Measurements from ENCODE around the gene CDH10.

CDH10 gene

DNA sequence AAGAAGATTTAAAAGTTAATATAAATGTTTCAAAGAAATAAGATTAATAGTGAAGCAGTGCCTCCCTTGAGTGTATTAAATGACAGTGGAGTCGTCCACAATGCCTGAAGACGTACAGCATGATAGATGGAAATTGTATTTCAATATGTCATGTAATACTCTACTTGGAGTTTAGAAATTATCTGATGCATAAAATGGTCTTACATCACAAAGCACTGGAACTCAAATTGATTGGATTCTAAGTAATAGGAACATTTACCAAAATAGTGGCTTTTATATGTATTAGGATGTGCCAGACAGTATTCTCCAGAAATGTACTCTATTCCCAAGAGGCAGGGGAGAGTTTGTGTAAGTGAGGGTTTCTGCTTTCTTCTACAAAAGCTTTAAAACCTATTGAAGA, 49.4 kb downstream of the CDH10 start:
- no peak for DNase-seq

DNA sequence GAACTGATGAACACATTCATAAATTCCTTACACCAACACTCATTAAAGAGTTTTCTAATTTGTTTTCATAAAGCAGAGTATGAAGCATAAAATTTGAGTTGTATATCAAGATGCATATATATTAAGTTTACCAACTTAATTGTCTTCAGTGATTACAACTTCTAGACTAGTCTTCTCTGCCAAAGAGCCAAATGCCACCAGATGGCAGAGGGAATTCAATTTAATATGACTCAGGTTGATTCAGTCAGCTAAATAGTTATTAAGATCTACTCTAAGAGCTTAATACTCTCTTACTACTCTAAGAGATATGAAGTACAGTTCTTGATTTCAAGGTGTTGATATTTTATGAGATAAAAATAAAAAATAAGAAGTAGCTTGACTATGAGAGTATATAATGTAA, 53.4 kb downstream of the CDH10 start:
- DNase-seq: no peak

DNA sequence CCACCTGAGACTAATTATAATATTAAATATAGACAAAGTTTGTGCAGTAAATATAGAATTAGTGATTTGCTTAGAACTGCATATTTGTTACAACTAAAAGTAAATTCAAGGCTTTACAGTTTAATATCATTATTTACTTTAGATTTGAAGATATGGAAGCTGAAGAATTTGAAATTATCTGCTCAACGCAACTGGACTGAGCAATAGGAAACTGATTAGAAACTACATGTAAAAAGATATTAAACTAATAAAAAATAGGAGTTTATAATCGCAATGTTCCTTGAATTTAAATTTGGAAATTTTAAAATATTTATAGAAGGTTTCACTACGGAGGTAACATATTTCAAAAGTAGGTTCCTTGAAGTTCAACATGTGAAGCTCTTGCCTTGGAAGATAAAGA, 55.2 kb downstream of the CDH10 start:
- DNase-seq: no peak

DNA sequence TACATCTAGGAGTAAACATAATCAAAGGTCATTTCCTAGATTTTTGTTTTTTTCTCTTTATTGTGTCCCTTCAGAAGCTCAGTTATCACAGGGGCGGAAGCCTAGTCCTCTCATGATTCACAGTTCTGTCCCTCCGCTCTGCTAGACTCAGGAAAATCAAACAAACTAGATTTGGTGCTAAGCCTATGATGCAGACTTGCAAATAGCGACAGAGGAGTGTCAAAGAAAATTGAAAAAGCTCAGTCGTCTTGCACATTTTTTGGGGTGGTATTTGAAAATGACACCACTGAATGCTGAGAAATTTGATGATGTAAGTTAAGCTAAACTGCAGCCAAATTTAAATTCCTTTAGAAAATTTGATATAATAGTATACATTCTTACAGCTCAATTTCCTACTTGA, 59.0 kb downstream of the CDH10 start:
- DNase-seq: no peak

DNA sequence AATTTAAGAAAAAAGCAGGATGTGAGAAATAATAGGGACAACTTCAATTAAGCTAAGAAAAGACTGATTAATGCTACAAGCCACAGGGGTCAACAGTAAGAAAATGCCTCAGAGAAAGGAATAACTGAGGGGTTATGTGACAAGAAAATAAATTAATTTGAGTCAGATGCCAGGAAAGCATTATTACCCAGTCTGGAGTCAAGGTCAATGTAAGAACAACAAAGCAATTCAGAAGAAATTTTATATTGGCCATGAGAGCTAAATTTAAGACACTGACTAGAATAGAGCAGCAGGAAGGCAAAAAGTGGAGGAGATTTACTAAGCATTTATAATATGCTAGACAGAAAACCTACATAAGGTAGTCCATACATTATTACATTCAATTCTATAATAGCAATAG, 73.5 kb downstream of the CDH10 start:
- no peak for DNase-seq

DNA sequence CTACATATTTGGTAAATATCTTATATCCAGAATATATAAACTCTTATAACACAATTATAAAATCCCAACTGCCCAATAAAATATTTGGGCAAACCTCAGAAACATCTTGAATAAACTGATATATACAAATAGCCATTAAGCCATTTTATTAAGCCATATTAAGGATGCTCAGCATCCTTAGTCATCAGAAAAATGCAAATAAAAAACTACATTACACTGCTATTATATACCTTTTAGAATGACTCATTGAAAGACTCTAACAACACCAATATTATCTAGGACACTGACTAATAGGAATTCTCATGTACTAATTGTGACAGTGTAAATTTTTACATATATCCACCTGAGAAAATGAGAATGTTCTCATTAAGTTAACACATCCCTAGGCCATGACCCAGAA, 77.8 kb downstream of the CDH10 start:
- DNase-seq: no peak

DNA sequence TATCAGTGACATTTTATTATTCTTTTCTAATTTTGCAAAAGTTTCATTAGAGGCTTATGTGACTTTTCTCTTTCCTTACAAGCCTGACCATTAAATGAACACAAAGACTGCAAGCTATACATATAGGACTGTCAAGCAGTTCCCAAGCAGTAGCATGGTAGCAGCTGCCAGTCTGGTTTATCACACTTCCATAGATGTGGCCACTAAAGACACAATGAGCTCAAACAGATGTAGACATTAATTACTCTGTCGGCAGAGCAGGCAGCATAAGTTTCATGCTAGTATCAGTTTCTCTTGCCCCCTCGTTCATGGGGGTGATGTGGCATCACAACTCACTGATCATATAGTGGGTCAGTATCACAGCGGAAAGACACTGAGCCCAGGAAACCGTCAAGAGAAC, 89.5 kb downstream of the CDH10 start:
- no peak for DNase-seq

DNA sequence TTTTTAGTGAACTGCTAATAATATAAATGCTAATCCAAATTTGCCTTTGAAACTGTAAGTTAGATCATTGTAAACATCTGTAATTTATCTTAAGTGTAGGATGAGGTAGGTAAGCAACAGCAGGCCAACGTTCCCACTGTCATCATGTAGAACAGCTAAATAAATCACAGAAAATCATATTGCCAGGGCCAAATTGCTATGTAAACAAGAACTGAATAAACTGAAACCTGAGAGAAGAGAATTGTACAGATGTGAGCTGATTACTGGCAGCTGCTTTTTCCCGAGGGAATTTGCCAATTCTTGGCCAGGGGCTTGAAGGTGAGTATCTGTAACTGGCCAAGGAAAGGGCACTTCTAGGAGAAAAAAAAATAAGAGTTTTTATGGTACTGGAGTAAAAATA, 97.6 kb downstream of the CDH10 start:
- no peak for DNase-seq

DNA sequence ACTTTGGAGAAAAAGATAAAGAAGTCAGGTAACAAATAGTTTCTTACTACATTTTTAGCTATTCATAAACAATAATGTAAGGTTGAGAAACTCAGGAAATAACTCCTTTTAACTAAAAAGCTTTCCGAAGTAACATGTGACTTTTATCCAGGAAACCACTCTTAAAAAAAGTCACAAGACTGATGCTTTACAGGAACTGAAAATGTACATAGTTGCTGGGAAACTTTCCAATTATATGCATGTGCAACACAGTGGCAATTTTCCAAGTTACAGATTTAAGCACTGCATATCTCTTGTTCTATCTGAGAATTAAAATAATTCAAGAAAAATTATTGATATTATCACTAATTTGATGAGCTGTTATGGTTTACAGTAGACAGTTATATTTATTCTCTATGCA, 105.2 kb downstream of the CDH10 start:
- DNase-seq: no peak

DNA sequence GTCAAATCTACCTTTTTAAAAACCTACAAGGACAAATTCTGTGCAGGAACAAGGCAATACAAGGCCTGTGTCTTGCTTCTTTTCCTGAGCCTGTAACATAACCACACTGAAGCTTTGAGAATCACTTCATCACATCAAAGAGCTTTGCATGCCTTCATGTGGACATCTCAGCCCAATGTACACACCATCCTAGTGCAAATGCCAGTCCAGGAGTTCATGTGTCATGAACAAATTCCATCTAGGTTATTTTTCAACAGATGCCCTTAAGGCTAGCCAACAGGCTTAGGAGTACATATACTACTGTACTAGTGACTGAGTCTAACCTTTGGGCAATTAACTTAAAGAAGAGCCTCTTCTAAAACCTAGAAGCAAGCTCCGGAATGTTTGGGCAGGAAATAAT, 106.4 kb downstream of the CDH10 start:
- DNase-seq: no peak

DNA sequence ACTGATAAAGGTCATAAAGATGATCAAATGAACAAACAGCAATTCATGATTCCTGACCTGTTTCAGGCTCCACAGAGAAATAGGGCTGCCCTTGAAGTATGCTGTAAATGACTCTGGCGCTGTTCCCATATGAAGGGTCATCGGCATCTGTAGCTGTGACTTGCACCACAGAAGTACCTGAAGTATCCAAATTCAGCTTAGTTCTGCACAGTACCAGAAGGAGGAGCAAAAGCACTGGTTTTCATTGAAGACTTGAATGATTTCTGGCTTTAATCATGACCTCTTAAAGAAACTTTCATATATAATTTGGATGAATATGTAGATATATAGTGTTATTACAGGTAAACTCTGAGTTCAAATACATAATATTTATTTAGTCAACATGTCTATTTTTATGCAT, 109.1 kb downstream of the CDH10 start:
- DNase-seq: no peak

DNA sequence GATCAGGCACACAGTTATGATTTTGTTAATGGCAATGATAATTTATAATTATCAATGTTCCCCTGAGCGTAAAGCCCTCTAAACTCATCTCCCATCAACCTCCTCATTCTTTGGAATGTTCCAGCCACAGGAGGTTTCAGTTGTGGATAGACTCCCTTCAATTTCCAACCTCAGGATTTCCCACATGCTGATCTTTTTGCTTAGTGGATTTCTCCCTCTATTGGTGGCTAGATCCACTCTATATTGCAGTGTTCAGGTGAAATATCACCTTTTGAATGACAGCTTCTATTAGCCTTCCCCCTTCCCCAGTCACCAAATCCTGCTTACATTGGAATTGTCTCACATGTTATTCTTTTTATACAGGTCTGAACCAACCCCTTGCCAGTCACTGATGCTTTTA, 113.9 kb downstream of the CDH10 start:
- DNase-seq: no peak

DNA sequence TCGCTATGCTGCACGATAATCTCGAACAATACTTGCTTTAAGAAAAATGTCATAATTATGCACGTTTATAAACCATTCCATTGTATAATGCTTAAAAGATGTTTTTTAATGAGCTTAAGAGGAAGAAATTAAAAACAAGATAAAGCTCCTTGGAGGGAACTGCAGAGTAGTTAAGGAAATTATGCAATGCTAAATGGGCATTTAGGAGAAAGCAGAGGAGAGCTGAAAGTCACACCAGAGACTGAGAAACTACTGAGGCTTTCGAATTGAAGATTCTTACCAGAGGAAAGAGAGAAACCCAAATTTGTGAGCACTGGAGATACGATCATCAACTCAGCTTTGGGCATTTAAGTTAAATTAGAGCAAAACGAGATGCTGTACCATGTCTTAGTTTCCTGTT, 119.4 kb downstream of the CDH10 start:
- DNase-seq: no peak

DNA sequence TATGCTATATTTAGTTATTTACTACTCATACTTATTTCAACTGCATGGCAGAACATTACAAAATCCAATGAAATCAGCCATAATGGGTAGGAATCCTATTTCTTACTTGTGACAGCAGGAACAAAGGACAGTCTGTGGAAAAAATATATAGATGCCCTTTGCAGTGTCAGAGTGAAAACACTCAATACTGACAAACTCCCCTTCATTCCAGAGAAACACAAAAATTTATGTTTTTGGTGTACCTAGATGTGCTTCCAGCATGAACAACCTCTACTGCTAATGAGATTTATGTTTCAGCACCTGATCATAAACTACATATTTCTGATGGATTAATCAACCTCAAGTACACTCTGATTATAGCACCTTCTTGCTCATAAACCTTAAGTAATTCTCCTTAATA, 132.4 kb downstream of the CDH10 start:
- DNase-seq: no peak

DNA sequence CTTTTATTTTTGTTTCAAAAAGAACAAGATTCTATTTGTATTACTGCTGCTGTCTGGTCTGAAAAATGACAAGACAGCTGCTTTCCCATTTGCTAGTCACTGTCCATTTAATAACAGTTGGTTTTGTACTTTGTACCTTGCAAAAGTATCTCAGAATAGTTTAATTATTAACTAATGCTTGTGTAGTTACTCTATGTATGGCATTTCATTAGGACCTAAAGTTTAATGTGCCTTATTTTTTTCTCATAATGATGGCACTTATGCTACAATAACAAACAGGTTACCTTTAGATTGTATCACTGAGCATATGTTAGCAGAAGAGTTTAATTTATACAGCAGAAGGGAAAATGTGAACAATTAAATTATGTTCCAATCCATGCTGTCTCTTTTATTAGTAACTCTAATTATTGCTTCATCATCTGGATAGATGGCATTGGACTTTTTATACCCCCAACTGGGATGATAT, 134.2 kb downstream of the CDH10 start:
- no peak for DNase-seq

DNA sequence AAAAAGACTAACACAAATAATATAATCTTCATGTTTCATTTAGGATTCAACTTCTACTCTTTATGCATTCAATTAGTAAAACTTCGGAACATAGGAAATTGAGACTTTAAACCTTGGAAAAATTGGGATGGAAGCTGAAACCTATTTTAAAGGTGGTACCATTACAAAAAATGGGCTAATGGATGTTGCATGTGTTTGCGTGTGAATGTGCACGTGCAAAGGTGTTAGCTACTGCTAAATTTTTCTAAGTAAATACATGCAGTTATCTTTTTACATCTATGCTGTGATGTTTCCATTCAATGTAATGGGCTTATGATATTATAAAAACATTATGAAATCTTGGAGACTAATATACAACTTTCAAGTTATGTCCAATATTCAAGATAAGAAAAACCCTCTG, 134.8 kb downstream of the CDH10 start:
- no peak for DNase-seq

DNA sequence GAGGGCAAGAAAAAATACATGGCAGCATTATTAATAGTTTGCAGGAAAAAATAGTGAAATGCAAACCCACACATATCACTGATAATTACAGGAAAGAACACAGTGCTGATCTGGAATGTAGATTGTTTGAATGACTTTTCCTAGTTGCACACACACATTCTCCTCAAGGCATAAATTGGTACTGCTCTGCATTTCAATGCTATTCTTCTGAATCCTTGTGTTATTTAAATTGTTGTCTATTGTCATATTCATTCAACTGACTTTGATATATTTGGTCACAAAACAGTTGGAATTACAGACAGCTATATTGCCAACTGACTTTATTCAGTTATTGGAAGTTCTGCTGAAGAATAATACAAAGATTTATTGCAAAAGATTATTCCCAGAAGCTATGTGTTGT, 139.5 kb downstream of the CDH10 start:
- DNase-seq: no peak

DNA sequence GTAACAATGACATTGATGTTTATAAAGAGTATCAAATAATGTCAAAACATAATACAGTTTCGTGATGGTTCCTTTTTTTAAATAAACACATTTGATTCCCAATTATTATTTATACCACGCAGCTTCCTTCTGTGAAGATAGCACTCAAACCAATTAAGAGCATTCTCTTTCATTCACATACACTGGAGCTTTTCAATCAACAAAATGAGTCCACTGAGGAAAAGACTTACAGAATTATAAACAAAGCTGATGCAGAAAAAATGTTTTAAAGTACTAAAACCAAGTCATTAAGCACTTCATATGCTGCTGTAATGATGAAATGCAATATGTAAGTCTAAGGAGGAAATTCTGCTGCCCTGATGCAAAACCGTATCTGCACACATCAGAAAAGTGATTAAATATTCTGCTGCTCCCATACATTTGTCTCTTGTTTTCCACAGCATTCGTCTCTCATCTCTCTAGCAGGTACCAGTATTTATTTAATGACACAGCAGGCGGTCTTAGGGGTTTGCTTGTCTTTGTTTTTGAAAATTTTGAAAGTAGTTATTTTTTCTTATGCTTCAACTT, 147.1 kb downstream of the CDH10 start:
- no peak for DNase-seq

DNA sequence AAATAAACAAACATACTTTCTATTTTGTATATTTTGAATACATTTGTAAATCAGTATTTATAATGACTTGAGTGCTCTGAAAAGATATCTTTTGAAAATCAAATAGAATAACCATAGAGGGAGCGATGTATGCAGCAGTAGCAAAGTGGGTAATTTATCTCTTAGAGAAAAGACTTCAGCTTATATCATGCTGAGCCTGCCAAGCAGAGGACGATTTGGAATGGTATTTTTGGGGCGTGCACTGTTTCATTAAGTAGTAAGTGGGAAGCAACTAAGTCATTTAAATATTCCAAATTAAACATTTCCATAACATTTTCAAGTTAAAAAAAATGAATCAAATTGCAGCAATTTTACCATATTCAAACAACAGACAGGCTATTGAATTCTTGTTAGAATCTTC, 147.6 kb downstream of the CDH10 start:
- DNase-seq: no peak

DNA sequence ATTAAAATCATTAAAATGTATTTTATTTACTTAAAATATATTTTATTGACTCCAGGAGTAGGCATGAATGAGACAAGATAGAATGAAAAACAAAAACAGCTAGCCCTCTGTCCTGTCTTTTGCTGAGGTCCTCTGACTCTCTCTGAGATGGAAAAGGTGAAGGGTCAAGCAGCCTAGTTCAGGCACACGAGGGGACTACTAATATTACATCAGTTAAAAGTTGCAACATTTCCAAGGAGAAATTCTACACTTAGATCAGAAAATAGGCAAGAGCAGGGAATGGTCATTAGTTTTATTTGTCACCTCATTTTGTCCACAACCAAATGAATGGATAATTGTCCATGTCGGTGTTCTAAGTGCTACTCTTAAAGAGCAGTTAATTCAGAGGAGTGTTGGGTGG, 148.5 kb downstream of the CDH10 start:
- no peak for DNase-seq

DNA sequence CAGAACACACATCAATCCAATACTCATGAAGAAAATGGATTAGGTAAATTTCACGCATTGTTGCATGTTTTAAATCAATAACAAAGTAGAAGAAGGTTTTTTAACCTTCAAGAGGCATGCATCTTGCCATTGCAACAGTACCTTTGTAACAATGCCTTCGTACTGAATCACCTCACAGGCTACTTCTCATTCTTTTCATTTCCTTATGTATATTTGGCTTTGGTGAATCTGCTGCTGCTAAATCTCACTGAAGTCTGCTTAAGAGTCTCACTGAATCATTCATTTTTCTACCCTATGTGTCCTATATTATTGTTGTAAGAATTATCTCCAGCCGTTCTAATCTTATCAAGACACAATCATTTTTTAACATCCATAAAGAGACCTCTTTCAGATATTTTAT, 152.5 kb downstream of the CDH10 start:
- DNase-seq: no peak

DNA sequence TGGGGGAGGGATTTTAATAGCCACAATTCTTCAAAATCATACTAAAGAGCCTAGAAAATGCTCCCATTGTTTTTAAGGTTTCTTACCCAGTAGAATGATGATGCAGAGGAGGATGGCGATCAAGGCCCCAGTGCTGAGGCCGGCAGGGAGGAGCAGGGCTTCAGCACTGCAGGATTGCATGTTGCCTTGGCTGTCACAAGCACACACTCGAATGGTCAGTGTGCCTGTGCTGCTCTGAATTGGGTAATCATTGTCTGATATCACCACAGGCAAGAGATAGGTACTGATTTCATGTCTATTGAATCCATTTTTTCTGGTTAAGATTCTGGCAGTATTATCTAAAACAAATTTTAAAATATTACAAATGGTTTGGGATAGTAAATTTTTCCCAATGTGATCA, 153.3 kb downstream of the CDH10 start:
- no peak for DNase-seq

DNA sequence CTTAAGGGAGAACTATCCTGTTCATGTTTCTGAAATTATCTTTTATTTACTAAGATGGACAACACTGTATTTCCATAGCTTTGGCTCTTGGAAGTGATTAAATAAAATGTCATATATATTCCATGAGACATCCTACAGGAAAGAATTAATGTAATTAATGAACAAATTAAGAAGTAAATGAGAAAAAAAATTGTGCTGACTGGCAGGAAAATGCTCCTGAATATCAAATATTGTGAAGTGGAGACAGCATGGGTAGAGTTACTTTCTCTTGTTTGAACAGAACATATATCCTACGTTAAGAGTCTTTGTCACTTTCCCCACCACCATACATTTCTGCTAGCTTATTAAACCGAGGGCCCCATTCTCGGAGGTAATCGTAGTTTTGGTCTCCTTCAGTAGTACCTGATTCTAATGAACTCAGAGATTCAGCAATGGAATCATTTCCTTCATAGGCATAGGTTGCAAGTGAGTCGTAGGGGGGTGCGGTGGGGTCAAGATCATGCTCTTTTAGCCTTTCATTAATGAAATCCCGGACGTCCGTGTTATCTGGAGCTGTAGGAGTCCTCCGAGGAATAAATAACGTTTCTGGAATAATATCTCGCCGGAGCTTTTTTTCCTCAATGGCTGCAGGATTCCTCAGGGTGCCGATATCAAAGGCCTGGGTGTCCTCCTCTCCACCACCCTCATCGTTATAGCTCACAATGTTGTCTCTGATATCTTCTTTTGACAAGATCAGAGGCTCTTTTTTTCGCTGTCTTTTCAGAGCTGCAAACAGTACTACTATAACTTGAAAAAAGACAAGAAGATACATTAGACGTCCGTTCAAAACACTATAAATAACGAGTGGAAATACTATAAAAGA, 157.2 kb downstream of the CDH10 start:
- no peak for DNase-seq

DNA sequence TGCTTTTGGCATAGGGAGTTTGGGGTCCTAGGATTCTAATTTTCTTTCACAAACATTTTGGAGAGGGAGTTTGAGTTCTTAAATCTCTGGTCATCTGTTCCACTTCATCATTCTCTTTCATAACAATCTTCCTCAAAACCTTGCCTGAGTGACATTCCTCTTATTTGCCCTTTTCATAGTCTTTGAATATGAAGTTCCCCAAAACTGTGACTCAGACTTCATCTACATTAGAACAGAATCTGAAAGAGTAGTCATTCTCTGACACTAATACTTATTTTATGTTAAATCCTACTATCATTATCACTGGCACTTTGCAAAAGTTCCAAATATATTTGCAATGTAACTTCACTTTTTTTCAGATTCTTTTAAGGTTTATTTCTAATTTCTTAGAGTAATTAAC, 163.8 kb downstream of the CDH10 start:
- no peak for DNase-seq

DNA sequence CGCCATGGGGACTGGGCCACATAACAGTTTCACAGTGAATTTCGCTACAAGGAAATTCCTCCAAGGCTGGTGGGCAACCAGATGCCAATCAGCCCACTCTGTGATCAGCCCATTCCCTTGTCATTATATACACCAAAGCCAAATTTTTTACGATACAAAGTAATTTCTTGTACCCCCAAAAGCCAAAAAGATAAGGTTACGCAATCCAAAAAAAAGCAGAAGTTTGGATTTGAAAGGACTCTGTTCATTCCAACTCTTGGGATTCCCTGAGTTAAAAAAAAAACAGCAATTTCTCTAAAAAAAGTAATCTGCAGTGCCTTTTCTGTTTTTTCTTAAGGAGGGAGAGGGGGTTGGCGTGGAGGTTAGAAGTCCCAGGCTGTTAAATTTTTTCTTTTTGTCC, 166.8 kb downstream of the CDH10 start:
- DNase-seq: no peak
